GM19025 (cell line): Measurements from ENCODE around the gene PLA2G15.
A peak's percentile ranks its signal among the peaks of the same experiment; 100 is the strongest.

Experiments used
- ATAC-seq: cut with Tn5 transposase; IDR thresholded peaks from one replicate; pipeline ENCODE4 v1.9.1; 2021; ENCODE audit warnings: mild to moderate bottlenecking, low read depth, moderate library complexity; ENCODE audit not compliant: unreplicated experiment

PLA2G15 gene

GRCh38 chr16:68232335-68232734 is 12.8 kb upstream of the PLA2G15 start:
- no peak for ATAC-seq

DNA sequence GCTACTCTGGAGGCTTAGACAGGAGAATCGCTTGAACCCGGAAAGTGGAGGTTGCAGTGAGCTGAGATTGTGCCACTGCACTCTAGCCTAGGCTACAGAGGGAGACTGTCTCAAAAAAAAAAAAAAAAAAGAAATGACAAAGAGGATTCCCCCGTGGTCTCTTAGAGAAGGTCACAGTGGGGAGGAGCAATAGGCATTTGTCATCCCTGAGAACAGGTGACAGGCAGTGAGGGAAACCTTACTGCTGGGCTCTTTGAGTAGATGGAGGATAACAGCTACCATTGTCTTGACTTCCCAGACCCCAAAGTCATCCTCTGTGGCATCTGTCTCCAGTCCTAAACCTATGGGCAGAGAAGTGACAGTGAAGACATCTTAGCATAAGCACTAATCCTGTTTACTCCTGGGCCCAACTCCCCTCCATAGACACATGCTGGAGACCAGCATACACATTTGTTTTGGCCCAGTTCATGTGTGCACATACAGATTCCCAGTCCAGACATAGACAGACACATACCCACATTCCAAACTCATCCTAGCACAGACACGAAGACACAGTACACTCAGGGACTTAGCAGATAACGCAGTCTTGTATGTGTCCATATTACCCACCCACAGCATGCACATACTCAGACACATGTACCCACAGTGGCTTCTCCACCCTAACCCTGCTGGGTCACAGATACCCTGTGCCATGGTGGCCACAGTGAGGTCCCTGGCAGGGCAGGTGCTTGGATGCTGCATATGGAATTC is 11.9 kb upstream of the PLA2G15 start:
- ATAC-seq = no peak

- ATAC-seq = no peak
These were observed 11.4 kb upstream of the PLA2G15 start for GRCh38 chr16:68233835-68234187.

DNA sequence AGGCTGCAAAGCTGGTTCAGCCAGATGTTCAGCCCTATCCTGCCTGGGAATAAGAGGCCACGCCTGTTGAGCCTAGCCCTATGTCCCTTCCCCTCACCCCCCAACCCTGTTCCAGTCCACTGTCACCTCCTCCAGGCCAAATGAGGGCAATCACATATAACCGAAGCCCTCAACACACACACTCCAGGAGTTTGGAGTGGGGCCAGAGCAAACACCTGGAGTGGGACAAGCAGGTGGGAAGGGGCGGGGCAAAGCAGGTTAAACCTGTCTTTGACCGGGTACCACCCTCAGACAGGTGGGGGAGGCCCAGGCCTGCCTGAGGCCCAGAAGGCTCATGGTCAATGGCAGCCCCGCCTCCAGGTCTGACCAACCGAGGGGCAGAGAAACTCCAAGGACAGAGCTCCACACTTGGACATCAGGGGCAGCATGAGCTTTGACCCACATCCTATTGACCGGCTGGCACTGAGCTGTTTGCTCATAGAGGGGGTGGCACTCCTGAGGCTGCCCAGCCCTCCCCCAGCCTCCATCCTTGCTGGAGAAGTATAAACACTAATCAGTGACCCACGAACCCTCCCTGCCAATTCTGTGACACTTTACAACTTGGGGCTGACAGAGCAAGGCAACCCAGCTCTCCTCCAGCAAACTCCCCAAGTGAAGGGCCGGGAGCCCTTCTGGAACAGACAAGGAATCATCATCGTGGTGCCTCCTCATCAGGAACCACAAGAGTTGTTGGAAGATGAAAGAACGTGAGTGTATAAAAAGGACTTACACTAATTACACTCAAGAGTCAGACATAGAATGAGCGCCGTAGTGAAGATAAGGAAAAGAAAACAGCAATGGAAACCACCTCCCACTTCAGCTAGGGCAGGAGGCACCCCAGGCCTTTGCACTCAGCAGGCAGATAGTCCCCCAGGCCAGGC is 10.7 kb upstream of the PLA2G15 start:
- no peak for ATAC-seq

DNA sequence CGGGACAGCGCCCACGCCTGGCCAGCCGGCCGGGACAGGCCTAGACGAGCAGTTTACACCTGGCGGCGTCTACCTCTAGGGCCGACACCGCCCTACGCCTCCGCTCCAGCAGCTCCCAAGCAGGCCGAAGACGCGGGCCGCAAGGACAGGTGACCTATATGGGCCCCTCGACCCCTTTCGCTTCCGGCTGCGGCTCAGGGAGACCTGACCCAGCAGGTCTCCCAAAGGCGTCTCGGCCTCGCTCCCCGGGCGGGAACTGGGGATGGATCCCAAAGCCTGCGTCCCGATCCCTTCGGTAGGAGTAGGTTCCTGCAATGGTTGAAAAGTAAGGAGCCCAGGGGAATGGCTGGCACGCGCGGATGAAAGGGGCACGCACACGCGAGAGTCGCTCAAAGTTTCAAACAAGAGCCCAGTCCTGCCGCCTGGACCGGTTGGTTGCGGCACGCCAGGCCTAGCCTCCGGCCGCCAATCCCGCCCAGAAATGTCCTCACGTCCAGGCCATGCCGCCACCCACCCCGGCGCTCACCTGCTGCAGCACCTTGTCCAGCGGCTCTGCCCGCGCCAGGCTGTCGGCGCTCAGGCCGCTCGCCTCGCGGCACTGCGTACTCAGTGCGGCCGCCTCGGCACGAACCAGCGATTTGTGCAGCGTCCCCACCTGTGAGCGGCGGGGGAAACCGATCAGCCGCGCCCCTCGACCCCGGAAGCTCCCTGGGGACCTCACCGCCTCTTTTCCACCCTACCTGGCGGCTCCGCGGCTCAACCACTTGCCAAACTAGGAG is 9.9 kb upstream of the PLA2G15 start:
- no peak for ATAC-seq

DNA sequence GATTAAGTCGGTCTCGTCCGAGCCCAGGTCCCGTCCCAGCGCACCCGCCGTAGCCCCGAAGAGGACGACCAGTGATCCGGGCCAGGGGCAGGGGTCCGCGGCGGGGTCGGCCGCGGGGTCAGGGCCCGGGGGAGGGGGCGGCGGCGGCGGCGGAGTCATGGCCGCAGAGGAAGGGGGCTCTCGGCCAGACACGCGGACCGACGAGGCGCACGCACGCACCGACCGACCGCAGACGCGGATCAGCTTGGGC is 9.4 kb upstream of the PLA2G15 start, which contains the start of gene ESRP2:
Gene ESRP2, minus strand, starts transcription at position 241 of the 250 bp plus-strand sequence. Its CDS starts 82 bp downstream, at position 159.
- ATAC-seq = no peak

DNA sequence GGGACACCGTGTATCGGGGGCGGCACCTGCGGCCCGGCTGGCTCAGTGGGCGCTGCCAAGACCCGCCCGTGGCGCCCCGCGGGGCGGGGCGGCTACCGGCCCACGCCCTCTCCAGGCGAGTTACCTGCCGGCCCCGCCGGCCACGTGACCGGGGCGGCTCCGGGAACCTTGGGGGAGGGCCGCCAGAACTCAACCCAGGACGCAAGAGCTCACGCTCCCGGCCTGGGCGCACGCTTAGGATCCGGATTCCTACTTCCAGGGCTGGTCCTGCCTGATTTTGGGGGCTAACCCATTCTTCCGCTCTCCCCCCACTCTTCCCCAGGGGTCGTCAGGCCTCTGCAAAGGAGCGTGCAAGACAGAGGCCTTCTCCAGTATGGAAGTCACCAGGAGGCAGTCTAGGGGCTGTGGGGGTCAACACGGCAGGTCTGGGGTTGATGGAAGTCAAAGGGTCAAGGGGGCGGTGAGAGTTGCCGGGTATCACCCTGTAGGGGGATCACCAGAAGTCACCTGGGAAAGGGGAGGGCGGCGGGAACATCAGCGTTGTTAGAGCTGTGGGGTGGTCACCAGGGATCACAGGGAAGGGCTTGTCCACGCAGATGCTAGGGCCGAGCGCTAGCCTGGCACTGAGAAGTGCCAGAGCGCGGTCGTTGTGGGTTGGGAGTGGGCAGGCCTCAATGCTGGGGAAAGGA is 8.9 kb upstream of the PLA2G15 start:
- ATAC-seq = no peak

DNA sequence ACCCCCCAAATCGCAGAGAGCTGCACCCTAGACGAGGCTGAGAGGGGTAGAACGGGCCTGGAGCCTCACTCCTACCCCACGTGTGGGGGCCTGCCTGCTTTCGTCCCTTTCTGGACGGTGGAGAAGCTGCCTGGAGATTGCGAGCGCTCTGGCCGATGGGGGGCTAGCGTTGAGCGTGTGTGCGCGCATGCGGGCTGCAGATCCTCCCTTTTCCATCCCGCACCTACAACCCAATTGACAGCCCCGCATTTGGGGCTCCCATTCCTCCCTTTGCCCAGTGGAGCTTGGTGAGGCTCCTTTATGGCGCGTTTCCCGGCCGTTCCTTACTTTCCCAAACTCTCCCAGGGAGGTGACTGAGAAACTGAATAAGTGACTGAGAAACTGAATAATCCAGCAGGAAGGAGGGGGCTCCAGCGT is 8.3 kb upstream of the PLA2G15 start:
- no peak for ATAC-seq

DNA sequence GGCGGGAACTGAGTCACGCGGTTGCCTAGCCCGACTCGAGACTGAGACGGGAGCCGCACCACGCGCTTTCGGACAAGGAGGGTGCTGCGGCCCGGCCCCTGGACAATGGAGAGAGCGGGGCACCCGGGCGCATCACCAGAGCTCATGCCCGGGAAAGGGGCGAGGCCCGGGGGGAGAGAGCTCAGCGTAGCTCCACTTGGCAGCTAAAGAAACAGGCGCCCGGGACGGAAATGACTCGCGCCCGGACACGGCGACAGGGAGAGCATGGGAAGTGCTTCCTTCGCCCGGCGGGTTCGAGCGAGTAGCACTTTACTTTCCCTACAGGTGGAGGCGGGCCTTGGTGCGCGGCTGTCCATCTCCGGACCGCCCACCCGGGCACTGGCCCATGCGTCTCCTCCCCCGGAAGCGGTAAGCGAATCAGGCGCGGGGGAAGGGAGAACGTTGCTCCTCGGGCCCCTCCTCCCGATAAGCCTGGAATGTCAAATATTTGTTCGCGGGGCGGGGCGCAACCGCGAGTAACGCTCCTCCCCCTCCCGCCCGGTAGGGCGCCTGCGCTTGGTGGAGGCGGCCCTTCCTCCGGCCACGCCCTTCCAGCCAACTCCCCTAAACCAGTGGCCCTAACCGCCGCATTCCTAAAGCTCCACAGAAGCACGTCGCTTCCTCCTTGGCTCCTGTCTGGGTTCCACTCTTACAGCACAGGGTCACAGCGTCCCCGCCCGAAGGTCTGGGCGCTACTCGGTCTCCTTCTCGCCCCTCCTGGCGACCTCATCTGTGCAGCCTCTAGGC is 7.7 kb upstream of the PLA2G15 start:
- ATAC-seq = peak; percentile 79

- ATAC-seq = no peak
These were observed 7.2 kb upstream of the PLA2G15 start for GRCh38 chr16:68238029-68238345.

DNA sequence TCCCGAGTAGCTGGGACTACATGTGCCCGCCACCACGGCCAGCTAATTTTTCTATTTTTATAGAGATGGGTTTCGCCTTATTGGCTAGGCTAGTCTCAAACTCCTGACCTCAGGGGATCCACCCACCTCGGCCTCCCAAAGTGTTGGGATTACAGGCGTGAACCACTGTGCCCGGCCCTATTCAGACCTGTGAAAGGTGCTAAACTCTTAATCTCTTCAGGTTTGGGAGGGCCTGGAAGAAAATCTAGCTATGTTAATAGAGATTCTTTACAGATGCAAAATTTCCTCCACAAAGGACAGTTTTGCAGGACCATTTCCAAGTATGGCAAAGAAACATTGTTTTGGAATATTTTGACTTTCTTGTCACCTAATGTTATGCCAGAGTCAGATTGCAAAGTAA is 3.1 kb upstream of the PLA2G15 start:
- no peak for ATAC-seq

DNA sequence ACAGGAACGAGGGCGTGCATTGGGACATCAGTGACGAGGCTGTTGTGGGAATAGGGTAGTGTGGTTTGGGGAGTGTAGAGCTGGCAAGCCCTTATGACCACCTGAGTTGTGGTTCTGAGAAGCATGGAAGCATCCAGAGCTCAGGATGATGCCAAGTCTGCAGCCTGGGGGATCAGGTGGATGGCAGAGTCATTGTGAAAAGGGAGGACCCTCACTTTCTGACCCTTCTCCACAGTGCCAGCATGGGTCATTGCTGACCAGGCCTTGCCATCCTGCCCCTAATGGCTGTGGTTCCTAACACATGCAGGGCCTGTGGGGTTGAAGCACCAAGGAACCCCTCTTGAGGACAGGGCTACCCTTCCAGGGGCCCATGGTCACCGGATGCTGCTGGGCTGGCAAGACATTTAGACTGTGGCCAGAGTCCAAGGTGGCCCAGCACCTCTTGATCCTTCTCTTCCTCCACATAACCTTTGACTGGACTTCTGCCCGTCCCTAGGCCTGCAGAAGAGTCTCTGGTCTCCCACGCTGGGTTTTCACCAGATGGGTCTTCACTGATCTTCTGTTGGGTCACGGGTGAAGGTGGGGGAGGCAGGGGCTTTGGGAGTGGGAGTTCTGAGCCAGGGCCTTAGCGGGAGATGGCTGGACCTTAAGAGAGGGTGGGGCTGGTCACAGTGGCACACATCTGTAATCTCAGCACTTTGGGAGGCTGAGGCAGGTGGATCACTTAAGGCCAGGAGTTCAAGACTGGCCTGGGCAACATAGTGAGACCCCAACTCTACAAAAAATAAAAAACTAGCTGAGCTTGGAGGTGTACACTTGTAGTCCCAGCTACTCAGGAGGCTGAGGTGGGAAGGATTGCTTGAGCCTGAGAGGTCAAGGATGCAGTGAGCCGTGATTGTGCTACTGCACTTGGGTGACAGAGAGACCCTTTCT is 2.0 kb upstream of the PLA2G15 start:
- ATAC-seq = no peak

GRCh38 chr16:68244481-68244902 is 681 bp upstream of the PLA2G15 start:
- no peak for ATAC-seq

GRCh38 chr16:68246121-68246520 is 948 bp downstream of the PLA2G15 start:
- ATAC-seq = no peak

DNA sequence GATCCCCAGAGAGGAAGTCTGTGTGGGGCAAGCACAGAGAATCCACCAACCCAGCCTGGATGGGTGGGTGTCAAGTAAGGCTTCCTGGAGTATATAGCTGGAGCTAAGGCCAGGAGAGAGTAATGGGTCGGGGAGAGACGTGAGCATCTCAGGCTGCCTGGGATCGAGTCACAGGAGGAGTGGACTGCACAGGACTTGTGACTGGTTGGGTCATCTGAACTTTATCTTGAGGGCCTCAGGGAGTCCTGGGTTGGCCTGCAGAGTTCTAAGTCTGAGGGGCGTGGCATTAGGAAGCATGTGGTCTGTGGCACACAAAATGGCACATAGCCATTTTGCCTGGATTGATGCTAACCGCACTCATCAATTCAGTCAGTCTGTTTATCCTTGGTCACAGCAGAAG is 1.5 kb downstream of the PLA2G15 start:
- ATAC-seq = no peak

GRCh38 chr16:68247400-68247799 is 2.2 kb downstream of the PLA2G15 start:
- ATAC-seq = no peak

GRCh38 chr16:68247932-68248331 is 2.8 kb downstream of the PLA2G15 start:
- no peak for ATAC-seq

- ATAC-seq = no peak
These were observed 4.2 kb downstream of the PLA2G15 start for GRCh38 chr16:68249371-68249770.

DNA sequence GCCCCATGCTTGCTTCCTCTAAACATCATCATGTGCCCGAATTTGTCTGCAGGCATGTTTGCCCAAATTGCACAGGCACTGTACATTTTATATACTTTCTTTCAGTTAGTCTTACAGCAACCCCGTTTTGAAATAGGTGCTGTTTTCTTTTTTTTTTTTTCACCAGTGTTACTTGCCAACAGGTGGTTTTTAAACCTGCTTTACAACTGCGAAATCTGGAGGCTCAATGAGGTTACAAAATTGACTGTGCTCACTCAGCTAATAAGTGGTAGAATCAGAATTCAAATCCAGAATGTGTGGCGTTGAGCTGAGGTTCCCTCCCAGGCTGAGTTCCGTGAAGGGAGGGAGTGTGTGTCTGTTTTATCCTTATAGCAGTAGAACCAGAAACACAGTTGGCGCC is 5.8 kb downstream of the PLA2G15 start:
- ATAC-seq = no peak
